Liver (tissue), 9 donors: Measurements from ENCODE around the gene FMN1. TPM values are rescaled to one million over a fixed set of nuclear protein-coding genes. Genes with fewer than 3 reads are reported as not detected.

ENCODE experiments used
- DNase-seq: peaks from one replicate; pipeline ENCODE4 v3.0.0-alpha.2; 2017; ENCODE audit warnings: low spot score
- H3K27ac ChIP-seq, 2 donors: one replicate each; pipeline ENCODE4 v1.7.0; 2013; ENCODE audit warnings: inconsistent platforms in 2 of 2, low read length in 2 of 2, control low read depth in 1 of 2, low read depth in 1 of 2, mild to moderate bottlenecking in 1 of 2
- H3K27me3 ChIP-seq, 4 donors: one replicate each; pipeline versions ENCODE4 v1.6.1 to v1.7.0; 2013; ENCODE audit warnings: low read length in 3 of 4, inconsistent platforms in 1 of 4, mild to moderate bottlenecking in 1 of 4, moderate library complexity in 1 of 4; ENCODE audit not compliant: control insufficient read depth in 4 of 4, insufficient read depth in 4 of 4
- H3K36me3 ChIP-seq, 4 donors: one replicate each; pipeline versions ENCODE4 v1.6.1 to v1.7.0; 2013; ENCODE audit warnings: low read length in 3 of 4, mild to moderate bottlenecking in 3 of 4, low read depth in 1 of 4, moderate library complexity in 1 of 4; ENCODE audit not compliant: control insufficient read depth in 4 of 4, insufficient read depth in 3 of 4
- H3K4me1 ChIP-seq, 4 donors: one replicate each; pipeline versions ENCODE4 v1.6.1 to v1.7.0; 2013; ENCODE audit warnings: low read length in 3 of 4, mild to moderate bottlenecking in 3 of 4, moderate library complexity in 1 of 4; ENCODE audit not compliant: control insufficient read depth in 4 of 4, insufficient read depth in 4 of 4
- H3K4me3 ChIP-seq, 3 donors: one replicate each; pipeline versions ENCODE4 v1.6.1 to v1.7.0; 2013; ENCODE audit warnings: low read length in 3 of 3, control low read depth in 1 of 3, low read depth in 1 of 3, mild to moderate bottlenecking in 1 of 3
- H3K9ac ChIP-seq, 2 donors: one replicate each; pipeline ENCODE4 v1.7.0; 2013; ENCODE audit warnings: low read length in 2 of 2, mild to moderate bottlenecking in 2 of 2, moderate library complexity in 2 of 2, control low read depth in 1 of 2, low read depth in 1 of 2
- H3K9me3 ChIP-seq, 4 donors: one replicate each; pipeline versions ENCODE4 v1.6.1 to v1.7.0; 2013; ENCODE audit warnings: low read length in 3 of 4; ENCODE audit not compliant: control insufficient read depth in 4 of 4
- EGR1 ChIP-seq, 2 donors: IDR thresholded peaks; 2 replicates each; pipeline ENCODE4 v1.6.1; 2016 to 2018; ENCODE audit warnings: antibody characterized with exemption in 2 of 2, low read depth in 2 of 2
- FOXA1 ChIP-seq: IDR thresholded peaks from 2 replicates; pipeline ENCODE4 v1.6.1; 2016; ENCODE audit warnings: antibody characterized with exemption
- GABPA ChIP-seq, 2 donors: IDR thresholded peaks in 1 of 2; conservative IDR thresholded peaks in 1 of 2; 2 replicates each; pipeline ENCODE4 v1.6.1; 2016; ENCODE audit warnings: antibody characterized with exemption in 2 of 2, mild to moderate bottlenecking in 1 of 2, moderate library complexity in 1 of 2
- HNF4A ChIP-seq, 2 donors: conservative IDR thresholded peaks; 2 replicates each; pipeline ENCODE4 v1.6.1; 2016; ENCODE audit warnings: antibody characterized with exemption in 2 of 2, mild to moderate bottlenecking in 2 of 2
- HNF4G ChIP-seq: IDR thresholded peaks from 2 replicates; pipeline ENCODE4 v1.6.1; 2016; ENCODE audit warnings: antibody characterized with exemption
- JUND ChIP-seq, 2 donors: IDR thresholded peaks; 2 replicates each; pipeline ENCODE4 v1.6.1; 2016; ENCODE audit warnings: antibody characterized with exemption in 2 of 2
- NR2F2 ChIP-seq: IDR thresholded peaks from 2 replicates; pipeline ENCODE4 v1.6.1; 2016; ENCODE audit warnings: antibody characterized with exemption
- SP1 ChIP-seq: IDR thresholded peaks from 2 replicates; pipeline ENCODE4 v1.6.1; 2018; ENCODE audit warnings: antibody characterized with exemption, mild to moderate bottlenecking
- TAF1 ChIP-seq: conservative IDR thresholded peaks from 2 replicates; pipeline ENCODE4 v1.6.1; 2016; ENCODE audit warnings: antibody characterized with exemption, mild to moderate bottlenecking
- YY1 ChIP-seq: IDR thresholded peaks from 2 replicates; pipeline ENCODE4 v1.6.1; 2016; ENCODE audit warnings: antibody characterized with exemption, mild to moderate bottlenecking
- WGBS: extraction: QIAGEN DNeasy Blood & Tissue Kit; methylation state at CpG from one replicate; pipeline ENCODE4 v1.1.7; 2013; 5-methylcytosine and 5-hydroxymethylcytosine counted together
- polyA plus RNA-seq, 2 donors: library from polyadenylated mRNA; stranded (reverse) in 1 of 2; unstranded in 1 of 2; fragments of 200-250 nt in 1 of 2; fragments of >200 nt in 1 of 2; fragmentation: Nextera tagmentation in 1 of 2; extraction: Ambion mirVana in 1 of 2; gene quantifications; one replicate each; pipeline versions ENCODE4 v1.2.1 to v1.2.3, GENCODE V29; 2013 to 2015
- total RNA-seq, 2 donors: library from RNA; depleted of rRNA; stranded (reverse); fragments of >200 nt; gene quantifications; one replicate each; pipeline ENCODE4 v1.2.3, GENCODE V29; 2014
- TF ChIP-seq, protein P1 (sequence below): IDR thresholded peaks from 2 replicates; pipeline ENCODE4 v1.6.1; 2016; ENCODE audit warnings: antibody characterized with exemption, mild to moderate bottlenecking
- TF ChIP-seq, protein P2 (sequence below): IDR thresholded peaks from 2 replicates; pipeline ENCODE4 v1.6.1; 2016; ENCODE audit warnings: antibody characterized with exemption
- donor health status: healthy.
- donor health status: healthy.
- donor health status: healthy.
- donor health status: healthy.
- donor health status: healthy.

The FMN1 gene
- total and polyA plus RNA-seq, 4 donors = 0.21 to 5.4 (median 0.53) TPM

DNA sequence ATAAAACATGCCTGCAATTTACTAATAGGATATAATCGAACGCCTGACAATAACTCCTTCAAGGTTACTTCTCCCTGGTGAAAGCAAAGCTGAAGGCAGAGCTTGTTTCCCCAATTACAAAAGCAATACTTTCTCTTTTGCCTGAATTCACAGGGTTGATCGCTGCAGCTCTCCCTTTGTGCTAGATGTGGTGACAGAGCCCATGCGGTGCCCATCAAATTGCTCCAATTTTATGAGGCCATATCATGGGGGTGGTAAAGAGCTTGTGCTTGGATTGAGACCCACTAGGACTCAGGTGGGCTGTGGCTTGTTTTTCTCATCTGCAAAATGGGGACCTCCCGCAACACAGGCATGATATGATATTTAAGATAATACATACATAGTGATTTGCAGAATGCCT lies 333.3 kb downstream of the FMN1 start:
- Histone ChIP-seq H3K9me3 (no peaks in the 10 kb centered on the region), H3K36me3 (no peaks in the 10 kb centered on the region), H3K9ac (no peak overlapping the region), H3K27ac (no peak overlapping the region), H3K4me1 (no peaks in the 10 kb centered on the region), H3K4me3 (no peak overlapping the region), H3K27me3 (no peaks in the 10 kb centered on the region)
- TF ChIP-seq YY1 (no peak), JUND (IDR thresholded peaks at IDR 0.05) (no peak), EGR1 (IDR thresholded peaks at IDR 0.05; ENCODE audit: low read depth in 2 of 2) (no peak), NR2F2 (no peak), HNF4A (conservative IDR thresholded peaks at IDR 0.05) (no peak), SP1 (no peak), FOXA1 (no peak), HNF4G (no peak)
- TF ChIP-seq, protein P1, sequence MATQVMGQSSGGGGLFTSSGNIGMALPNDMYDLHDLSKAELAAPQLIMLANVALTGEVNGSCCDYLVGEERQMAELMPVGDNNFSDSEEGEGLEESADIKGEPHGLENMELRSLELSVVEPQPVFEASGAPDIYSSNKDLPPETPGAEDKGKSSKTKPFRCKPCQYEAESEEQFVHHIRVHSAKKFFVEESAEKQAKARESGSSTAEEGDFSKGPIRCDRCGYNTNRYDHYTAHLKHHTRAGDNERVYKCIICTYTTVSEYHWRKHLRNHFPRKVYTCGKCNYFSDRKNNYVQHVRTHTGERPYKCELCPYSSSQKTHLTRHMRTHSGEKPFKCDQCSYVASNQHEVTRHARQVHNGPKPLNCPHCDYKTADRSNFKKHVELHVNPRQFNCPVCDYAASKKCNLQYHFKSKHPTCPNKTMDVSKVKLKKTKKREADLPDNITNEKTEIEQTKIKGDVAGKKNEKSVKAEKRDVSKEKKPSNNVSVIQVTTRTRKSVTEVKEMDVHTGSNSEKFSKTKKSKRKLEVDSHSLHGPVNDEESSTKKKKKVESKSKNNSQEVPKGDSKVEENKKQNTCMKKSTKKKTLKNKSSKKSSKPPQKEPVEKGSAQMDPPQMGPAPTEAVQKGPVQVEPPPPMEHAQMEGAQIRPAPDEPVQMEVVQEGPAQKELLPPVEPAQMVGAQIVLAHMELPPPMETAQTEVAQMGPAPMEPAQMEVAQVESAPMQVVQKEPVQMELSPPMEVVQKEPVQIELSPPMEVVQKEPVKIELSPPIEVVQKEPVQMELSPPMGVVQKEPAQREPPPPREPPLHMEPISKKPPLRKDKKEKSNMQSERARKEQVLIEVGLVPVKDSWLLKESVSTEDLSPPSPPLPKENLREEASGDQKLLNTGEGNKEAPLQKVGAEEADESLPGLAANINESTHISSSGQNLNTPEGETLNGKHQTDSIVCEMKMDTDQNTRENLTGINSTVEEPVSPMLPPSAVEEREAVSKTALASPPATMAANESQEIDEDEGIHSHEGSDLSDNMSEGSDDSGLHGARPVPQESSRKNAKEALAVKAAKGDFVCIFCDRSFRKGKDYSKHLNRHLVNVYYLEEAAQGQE = no peak
- TF ChIP-seq, protein P2, sequence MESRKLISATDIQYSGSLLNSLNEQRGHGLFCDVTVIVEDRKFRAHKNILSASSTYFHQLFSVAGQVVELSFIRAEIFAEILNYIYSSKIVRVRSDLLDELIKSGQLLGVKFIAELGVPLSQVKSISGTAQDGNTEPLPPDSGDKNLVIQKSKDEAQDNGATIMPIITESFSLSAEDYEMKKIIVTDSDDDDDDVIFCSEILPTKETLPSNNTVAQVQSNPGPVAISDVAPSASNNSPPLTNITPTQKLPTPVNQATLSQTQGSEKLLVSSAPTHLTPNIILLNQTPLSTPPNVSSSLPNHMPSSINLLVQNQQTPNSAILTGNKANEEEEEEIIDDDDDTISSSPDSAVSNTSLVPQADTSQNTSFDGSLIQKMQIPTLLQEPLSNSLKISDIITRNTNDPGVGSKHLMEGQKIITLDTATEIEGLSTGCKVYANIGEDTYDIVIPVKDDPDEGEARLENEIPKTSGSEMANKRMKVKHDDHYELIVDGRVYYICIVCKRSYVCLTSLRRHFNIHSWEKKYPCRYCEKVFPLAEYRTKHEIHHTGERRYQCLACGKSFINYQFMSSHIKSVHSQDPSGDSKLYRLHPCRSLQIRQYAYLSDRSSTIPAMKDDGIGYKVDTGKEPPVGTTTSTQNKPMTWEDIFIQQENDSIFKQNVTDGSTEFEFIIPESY = no peak
- 94% methylated on average over 5 of the region's 5 CpGs for WGBS
- DNase-seq = no peak

DNA sequence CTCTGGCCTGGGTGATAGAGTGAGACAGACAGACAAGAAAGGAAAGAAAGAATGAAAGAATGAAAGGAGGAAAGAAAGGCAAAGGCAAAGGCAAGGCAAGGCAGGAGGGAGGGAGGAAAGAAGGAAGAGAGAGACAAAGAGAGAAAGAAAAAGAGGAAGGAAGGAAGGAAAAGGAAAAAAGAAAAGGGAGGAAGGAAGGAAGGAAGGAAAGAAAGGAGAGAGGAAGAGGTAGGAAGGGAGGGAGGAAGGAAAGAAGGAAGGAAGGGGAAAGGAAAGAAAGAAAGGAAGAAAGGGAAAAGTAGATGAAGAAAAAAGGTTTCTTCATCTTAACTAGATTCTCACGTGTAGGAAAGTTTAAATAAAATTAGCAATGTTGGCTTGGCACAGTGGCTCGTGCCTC lies 334.5 kb downstream of the FMN1 start:
- H3K36me3 ChIP-seq = no peaks in the 10 kb centered on the region
- no peaks in the 10 kb centered on the region for H3K9me3 ChIP-seq
- no peaks in the 10 kb centered on the region for H3K4me1 ChIP-seq
- H3K9ac ChIP-seq = no peak overlapping the region
- 85% methylated on average over 2 of the region's 2 CpGs for WGBS
- H3K27me3 ChIP-seq = no peaks in the 10 kb centered on the region
- no peak for DNase-seq
- H3K27ac ChIP-seq = no peak overlapping the region
- no peak overlapping the region for H3K4me3 ChIP-seq
- no peak for TF ChIP-seq GABPA (IDR thresholded peaks at IDR 0.05 in 1 of 2, conservative IDR thresholded peaks at IDR 0.05 in 1 of 2)

DNA sequence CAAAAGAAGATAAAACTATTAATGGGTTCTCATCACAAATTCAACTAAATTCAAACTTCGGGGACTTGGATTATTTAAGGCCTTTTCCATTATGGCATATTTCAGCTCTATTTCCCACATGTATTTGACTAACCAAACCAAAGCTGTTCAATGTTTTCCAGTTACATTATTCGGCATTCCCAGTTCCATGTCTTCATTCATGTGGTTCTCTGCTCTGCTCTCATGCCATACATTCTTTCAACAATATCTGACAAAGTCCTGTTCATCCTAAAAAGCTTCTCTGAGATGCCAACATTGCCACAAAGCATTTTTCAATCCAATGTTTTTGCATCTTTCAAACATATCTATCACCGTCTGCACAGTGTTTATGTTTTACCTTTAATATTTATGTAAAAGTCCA lies 335.3 kb downstream of the FMN1 start:
- DNase-seq = no peak
- Histone ChIP-seq H3K4me1 (no peaks in the 10 kb centered on the region), H3K4me3 (no peak overlapping the region), H3K9ac (no peak overlapping the region), H3K27ac (no peak overlapping the region), H3K27me3 (no peaks in the 10 kb centered on the region), H3K36me3 (no peaks in the 10 kb centered on the region), H3K9me3 (no peaks in the 10 kb centered on the region)
- TF ChIP-seq HNF4G (no peak), TAF1 (no peak), GABPA (IDR thresholded peaks at IDR 0.05 in 1 of 2, conservative IDR thresholded peaks at IDR 0.05 in 1 of 2) (no peak), SP1 (no peak), YY1 (no peak), NR2F2 (no peak), HNF4A (conservative IDR thresholded peaks at IDR 0.05) (no peak)
- 95% methylated on average over 3 of the region's 3 CpGs for WGBS
